Uterus (tissue), 4 donors: ENCODE results near the gene RNU6-1. TPM values are rescaled to one million over a fixed set of nuclear protein-coding genes. Genes with fewer than 3 reads are reported as not detected.

Experiments used
- DNase-seq, 2 donors: peaks; one replicate each; pipeline ENCODE4 v3.0.0-alpha.2; 2019 to 2020
- H3K27ac ChIP-seq, 2 donors: fragments of 200-600 bp; sonication (generic); 1 replicate in 1 of 2; 2 replicates in 1 of 2; pipeline ENCODE4 v1.5.1; 2016 to 2018
- H3K27me3 ChIP-seq, 2 donors: fragments of 200-600 bp; sonication (generic); one replicate each; pipeline ENCODE4 v1.5.1; 2018 to 2019; ENCODE audit warnings: control low read depth in 1 of 2
- H3K36me3 ChIP-seq, 2 donors: fragments of 200-600 bp; sonication (generic); one replicate each; pipeline ENCODE4 v1.5.1; 2019; ENCODE audit warnings: control low read depth in 1 of 2
- H3K4me1 ChIP-seq, 2 donors: fragments of 200-600 bp; sonication (generic); one replicate each; pipeline ENCODE4 v1.5.1; 2018 to 2019; ENCODE audit warnings: control low read depth in 1 of 2
- H3K4me3 ChIP-seq, 2 donors: fragments of 200-600 bp; sonication (generic); 1 replicate in 1 of 2; 2 replicates in 1 of 2; pipeline ENCODE4 v1.5.1; 2018 to 2019; ENCODE audit warnings: mild to moderate bottlenecking in 1 of 2
- H3K9me3 ChIP-seq, 2 donors: fragments of 200-600 bp; sonication (generic); one replicate each; pipeline ENCODE4 v1.5.1; 2019; ENCODE audit warnings: control low read depth in 1 of 2
- POLR2A ChIP-seq, 2 donors: fragments of 450-650 bp; IDR thresholded peaks; one replicate each; pipeline ENCODE4 v1.6.1; 2016; ENCODE audit warnings: antibody characterized with exemption in 2 of 2, mild to moderate bottlenecking in 1 of 2, moderate library complexity in 1 of 2
- intact Hi-C: fragments of 100-400 bp; cut with DNase I; formaldehyde crosslinking; loops from one replicate; pipeline ENCODE4 v1.15.1; 2023; ENCODE audit warnings: low total_unique reads
- total RNA-seq, 4 donors: library from RNA; depleted of rRNA in 3 of 4; stranded (reverse); fragments of >200 nt in 3 of 4; gene quantifications; one replicate each; pipeline versions ENCODE4 v1.1.0 to v1.2.4, GENCODE V29; 2014 to 2023
- TF ChIP-seq, protein P1 (sequence below), 4 experiments: fragments of 200-600 bp in 2 of 4; fragments of 450-650 bp in 2 of 4; sonication (generic) in 2 of 4; IDR thresholded peaks; one replicate each; pipeline ENCODE4 v1.5.1; 2016 to 2019; ENCODE audit warnings: antibody characterized with exemption in 4 of 4, mild to moderate bottlenecking in 2 of 4, moderate library complexity in 1 of 4
- donor health status: DM: yes; HTN: yes; CAD: no.

Gene RNU6-1
- total RNA-seq, 4 donors from 2014 or later: not detected

GRCh38 chr15:67805008-67805665 is 34.7 kb downstream of the RNU6-1 start:
- no peak for DNase-seq
- no peaks in the 10 kb centered on the region for H3K27me3 ChIP-seq
- no peak overlapping the region for H3K27ac ChIP-seq
- no peaks in the 10 kb centered on the region for H3K36me3 ChIP-seq
- intact Hi-C loops: no loop called here
- no peaks in the 10 kb centered on the region for H3K4me1 ChIP-seq
- no peak overlapping the region for H3K4me3 ChIP-seq
- TF ChIP-seq, protein P1, sequence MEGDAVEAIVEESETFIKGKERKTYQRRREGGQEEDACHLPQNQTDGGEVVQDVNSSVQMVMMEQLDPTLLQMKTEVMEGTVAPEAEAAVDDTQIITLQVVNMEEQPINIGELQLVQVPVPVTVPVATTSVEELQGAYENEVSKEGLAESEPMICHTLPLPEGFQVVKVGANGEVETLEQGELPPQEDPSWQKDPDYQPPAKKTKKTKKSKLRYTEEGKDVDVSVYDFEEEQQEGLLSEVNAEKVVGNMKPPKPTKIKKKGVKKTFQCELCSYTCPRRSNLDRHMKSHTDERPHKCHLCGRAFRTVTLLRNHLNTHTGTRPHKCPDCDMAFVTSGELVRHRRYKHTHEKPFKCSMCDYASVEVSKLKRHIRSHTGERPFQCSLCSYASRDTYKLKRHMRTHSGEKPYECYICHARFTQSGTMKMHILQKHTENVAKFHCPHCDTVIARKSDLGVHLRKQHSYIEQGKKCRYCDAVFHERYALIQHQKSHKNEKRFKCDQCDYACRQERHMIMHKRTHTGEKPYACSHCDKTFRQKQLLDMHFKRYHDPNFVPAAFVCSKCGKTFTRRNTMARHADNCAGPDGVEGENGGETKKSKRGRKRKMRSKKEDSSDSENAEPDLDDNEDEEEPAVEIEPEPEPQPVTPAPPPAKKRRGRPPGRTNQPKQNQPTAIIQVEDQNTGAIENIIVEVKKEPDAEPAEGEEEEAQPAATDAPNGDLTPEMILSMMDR (IDR thresholded peaks at IDR 0.05): no peak
- no peak for TF ChIP-seq POLR2A (IDR thresholded peaks at IDR 0.05)
- H3K9me3 ChIP-seq: no peaks in the 10 kb centered on the region

GRCh38 chr15:67803996-67804843 is 35.6 kb downstream of the RNU6-1 start:
- H3K9me3 ChIP-seq: no peaks in the 10 kb centered on the region
- no peak overlapping the region for H3K27ac ChIP-seq
- no peak overlapping the region for H3K4me3 ChIP-seq
- TF ChIP-seq, protein P1 (IDR thresholded peaks at IDR 0.05): no peak
- no peak for TF ChIP-seq POLR2A (IDR thresholded peaks at IDR 0.05)
- no peaks in the 10 kb centered on the region for H3K27me3 ChIP-seq
- intact Hi-C loops: no loop called here
- DNase-seq: no peak
- no peaks in the 10 kb centered on the region for H3K4me1 ChIP-seq
- no peaks in the 10 kb centered on the region for H3K36me3 ChIP-seq

- intact Hi-C loops: no loop called here
- Histone ChIP-seq H3K27me3 (no peaks in the 10 kb centered on the region), H3K4me3 (no peak overlapping the region), H3K36me3 (no peaks in the 10 kb centered on the region), H3K9me3 (no peaks in the 10 kb centered on the region), H3K27ac (no peak overlapping the region), H3K4me1 (no peaks in the 10 kb centered on the region)
- no peak for DNase-seq
- TF ChIP-seq POLR2A (IDR thresholded peaks at IDR 0.05): no peak
- TF ChIP-seq, protein P1 (IDR thresholded peaks at IDR 0.05): no peak
These were observed 36.5 kb downstream of the RNU6-1 start for GRCh38 chr15:67803299-67803698.

GRCh38 chr15:67801926-67802914 is 37.6 kb downstream of the RNU6-1 start:
- Histone ChIP-seq H3K36me3 (no peaks in the 10 kb centered on the region), H3K4me3 (no peak overlapping the region), H3K27me3 (no peaks in the 10 kb centered on the region), H3K27ac (no peak overlapping the region), H3K9me3 (no peaks in the 10 kb centered on the region), H3K4me1 (no peaks in the 10 kb centered on the region)
- no peak for DNase-seq
- TF ChIP-seq POLR2A (IDR thresholded peaks at IDR 0.05): no peak
- TF ChIP-seq, protein P1 (IDR thresholded peaks at IDR 0.05): no peak
- intact Hi-C loops: no loop called here
